ENCODE data around the gene PSD2. TPM values are rescaled to one million over a fixed set of nuclear protein-coding genes. Genes with fewer than 3 reads are reported as not detected.

Gene PSD2
- total and polyA plus RNA-seq, 2 experiments from 2014 or later, result 0.08 to 0.10 TPM

GRCh38 chr5:139769477-139769876 lies 26.1 kb upstream of the PSD2 start (continued):
- TF ChIP-seq, protein P1, sequence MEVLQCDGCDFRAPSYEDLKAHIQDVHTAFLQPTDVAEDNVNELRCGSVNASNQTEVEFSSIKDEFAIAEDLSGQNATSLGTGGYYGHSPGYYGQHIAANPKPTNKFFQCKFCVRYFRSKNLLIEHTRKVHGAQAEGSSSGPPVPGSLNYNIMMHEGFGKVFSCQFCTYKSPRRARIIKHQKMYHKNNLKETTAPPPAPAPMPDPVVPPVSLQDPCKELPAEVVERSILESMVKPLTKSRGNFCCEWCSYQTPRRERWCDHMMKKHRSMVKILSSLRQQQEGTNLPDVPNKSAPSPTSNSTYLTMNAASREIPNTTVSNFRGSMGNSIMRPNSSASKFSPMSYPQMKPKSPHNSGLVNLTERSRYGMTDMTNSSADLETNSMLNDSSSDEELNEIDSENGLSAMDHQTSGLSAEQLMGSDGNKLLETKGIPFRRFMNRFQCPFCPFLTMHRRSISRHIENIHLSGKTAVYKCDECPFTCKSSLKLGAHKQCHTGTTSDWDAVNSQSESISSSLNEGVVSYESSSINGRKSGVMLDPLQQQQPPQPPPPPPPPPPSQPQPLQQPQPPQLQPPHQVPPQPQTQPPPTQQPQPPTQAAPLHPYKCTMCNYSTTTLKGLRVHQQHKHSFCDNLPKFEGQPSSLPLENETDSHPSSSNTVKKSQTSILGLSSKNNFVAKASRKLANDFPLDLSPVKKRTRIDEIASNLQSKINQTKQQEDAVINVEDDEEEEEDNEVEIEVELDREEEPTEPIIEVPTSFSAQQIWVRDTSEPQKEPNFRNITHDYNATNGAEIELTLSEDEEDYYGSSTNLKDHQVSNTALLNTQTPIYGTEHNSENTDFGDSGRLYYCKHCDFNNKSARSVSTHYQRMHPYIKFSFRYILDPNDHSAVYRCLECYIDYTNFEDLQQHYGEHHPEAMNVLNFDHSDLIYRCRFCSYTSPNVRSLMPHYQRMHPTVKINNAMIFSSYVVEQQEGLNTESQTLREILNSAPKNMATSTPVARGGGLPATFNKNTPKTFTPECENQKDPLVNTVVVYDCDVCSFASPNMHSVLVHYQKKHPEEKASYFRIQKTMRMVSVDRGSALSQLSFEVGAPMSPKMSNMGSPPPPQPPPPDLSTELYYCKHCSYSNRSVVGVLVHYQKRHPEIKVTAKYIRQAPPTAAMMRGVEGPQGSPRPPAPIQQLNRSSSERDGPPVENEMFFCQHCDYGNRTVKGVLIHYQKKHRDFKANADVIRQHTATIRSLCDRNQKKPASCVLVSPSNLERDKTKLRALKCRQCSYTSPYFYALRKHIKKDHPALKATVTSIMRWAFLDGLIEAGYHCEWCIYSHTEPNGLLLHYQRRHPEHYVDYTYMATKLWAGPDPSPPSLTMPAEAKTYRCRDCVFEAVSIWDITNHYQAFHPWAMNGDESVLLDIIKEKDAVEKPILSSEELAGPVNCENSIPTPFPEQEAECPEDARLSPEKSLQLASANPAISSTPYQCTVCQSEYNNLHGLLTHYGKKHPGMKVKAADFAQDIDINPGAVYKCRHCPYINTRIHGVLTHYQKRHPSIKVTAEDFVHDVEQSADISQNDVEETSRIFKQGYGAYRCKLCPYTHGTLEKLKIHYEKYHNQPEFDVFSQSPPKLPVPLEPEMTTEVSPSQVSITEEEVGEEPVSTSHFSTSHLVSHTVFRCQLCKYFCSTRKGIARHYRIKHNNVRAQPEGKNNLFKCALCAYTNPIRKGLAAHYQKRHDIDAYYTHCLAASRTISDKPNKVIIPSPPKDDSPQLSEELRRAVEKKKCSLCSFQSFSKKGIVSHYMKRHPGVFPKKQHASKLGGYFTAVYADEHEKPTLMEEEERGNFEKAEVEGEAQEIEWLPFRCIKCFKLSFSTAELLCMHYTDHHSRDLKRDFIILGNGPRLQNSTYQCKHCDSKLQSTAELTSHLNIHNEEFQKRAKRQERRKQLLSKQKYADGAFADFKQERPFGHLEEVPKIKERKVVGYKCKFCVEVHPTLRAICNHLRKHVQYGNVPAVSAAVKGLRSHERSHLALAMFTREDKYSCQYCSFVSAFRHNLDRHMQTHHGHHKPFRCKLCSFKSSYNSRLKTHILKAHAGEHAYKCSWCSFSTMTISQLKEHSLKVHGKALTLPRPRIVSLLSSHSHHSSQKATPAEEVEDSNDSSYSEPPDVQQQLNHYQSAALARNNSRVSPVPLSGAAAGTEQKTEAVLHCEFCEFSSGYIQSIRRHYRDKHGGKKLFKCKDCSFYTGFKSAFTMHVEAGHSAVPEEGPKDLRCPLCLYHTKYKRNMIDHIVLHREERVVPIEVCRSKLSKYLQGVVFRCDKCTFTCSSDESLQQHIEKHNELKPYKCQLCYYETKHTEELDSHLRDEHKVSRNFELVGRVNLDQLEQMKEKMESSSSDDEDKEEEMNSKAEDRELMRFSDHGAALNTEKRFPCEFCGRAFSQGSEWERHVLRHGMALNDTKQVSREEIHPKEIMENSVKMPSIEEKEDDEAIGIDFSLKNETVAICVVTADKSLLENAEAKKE (CRISPR knock-in tag; IDR thresholded peaks at IDR 0.05), result no peak
- no peak for TF ChIP-seq POLR2AphosphoS5 (IDR thresholded peaks at IDR 0.05; ENCODE audit: low read depth)
- TF ChIP-seq EZH2 (IDR thresholded peaks at IDR 0.05; ENCODE audit: low read depth, unreplicated experiment), result no peak
- TF ChIP-seq STAT1 (IDR thresholded peaks at IDR 0.05; ENCODE audit: unreplicated experiment), result no peak
- TF ChIP-seq JUNB (IDR thresholded peaks at IDR 0.05; ENCODE audit: unreplicated experiment), result no peak
- TF ChIP-seq CREB1 (CRISPR knock-in tag; IDR thresholded peaks at IDR 0.05; ENCODE audit: low read depth), result no peak
- no peak for TF ChIP-seq NANOG (IDR thresholded peaks at IDR 0.05; ENCODE audit: borderline replicate concordance)

DNA sequence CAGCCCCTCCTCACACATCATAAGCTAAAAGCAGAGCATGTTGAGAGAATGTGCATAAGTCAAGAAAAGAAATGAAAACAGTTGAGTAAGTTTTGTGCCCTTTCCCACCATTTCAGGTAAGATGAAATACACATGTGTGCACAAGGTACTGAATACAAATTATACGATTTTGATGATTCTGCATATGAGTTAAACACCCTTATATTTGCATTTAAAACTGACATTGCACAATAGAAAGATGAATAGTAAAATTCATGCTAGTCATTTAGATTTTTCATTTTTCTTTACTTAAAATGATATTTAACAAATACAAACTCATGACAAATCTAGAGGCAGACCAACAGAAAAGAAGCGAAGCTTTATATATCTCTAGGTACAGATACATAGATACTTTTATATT lies 24.9 kb upstream of the PSD2 start:
- Histone ChIP-seq H3K27me3 (ENCODE audit: insufficient read depth) (peaks cover 12% of the 10 kb centered on the region; the same call in 1 of the 2 replicates), H3K79me2 (replicated peaks; ENCODE audit: insufficient read depth) (no peaks in the 10 kb centered on the region), H3K4me1 (ENCODE audit: insufficient read depth) (peaks cover 7% of the 10 kb centered on the region; the same call in 1 of the 2 replicates), H2AFZ (no peak overlapping the region), H4K20me1 (replicated peaks; ENCODE audit: insufficient read depth) (no peaks in the 10 kb centered on the region), H3K9me2 (ENCODE audit: insufficient read depth) (no peaks in the 10 kb centered on the region), H3K4me3 (no peak overlapping the region), H3F3A (replicated peaks; ENCODE audit: low read depth) (no peaks in the 10 kb centered on the region), H3K27ac (ENCODE audit: low read depth) (no peak overlapping the region), H3K4me2 (no peak overlapping the region), H3K36me3 (ENCODE audit: insufficient read depth) (no peaks in the 10 kb centered on the region)
- no peaks in the 10 kb centered on the region for H3K9me3 Mint-ChIP-seq
- peaks cover 30% of the 10 kb centered on the region for H3K27me3 Mint-ChIP-seq (ENCODE audit: insufficient read depth, low read depth, poor library complexity)
- no peak overlapping the region for H3K27ac Mint-ChIP-seq
- no peak overlapping the region for H3K4me3 Mint-ChIP-seq
- no peak for ATAC-seq
- no peak for DNase-seq (ENCODE audit: low spot score)
- no peaks in the 10 kb centered on the region; the same call in 2 of the 3 replicates for H3K36me3 Mint-ChIP-seq (ENCODE audit: low read depth)
- H3K4me1 Mint-ChIP-seq, result peaks cover 17% of the 10 kb centered on the region
- TF ChIP-seq, protein P1 (CRISPR knock-in tag; IDR thresholded peaks at IDR 0.05), result no peak
- TF ChIP-seq CREB1 (CRISPR knock-in tag; IDR thresholded peaks at IDR 0.05; ENCODE audit: low read depth) (no peak), NANOG (IDR thresholded peaks at IDR 0.05; ENCODE audit: borderline replicate concordance) (no peak), CTCF (conservative IDR thresholded peaks at IDR 0.05; ENCODE audit: low read depth in 2 of 2) (no peak)
